HG03565 (cell line): ENCODE measurements around the gene MFNG.
"Not testable (repeated sequence)": the region's sequence is repeated elsewhere in the genome, so short reads cannot be mapped to it uniquely, and the experiment has no call there.

Experiments
- ATAC-seq: cut with Tn5 transposase; IDR thresholded peaks from one replicate; pipeline ENCODE4 v1.9.1; 2021; ENCODE audit warnings: mild to moderate bottlenecking, moderate library complexity; ENCODE audit not compliant: unreplicated experiment

The MFNG gene

DNA sequence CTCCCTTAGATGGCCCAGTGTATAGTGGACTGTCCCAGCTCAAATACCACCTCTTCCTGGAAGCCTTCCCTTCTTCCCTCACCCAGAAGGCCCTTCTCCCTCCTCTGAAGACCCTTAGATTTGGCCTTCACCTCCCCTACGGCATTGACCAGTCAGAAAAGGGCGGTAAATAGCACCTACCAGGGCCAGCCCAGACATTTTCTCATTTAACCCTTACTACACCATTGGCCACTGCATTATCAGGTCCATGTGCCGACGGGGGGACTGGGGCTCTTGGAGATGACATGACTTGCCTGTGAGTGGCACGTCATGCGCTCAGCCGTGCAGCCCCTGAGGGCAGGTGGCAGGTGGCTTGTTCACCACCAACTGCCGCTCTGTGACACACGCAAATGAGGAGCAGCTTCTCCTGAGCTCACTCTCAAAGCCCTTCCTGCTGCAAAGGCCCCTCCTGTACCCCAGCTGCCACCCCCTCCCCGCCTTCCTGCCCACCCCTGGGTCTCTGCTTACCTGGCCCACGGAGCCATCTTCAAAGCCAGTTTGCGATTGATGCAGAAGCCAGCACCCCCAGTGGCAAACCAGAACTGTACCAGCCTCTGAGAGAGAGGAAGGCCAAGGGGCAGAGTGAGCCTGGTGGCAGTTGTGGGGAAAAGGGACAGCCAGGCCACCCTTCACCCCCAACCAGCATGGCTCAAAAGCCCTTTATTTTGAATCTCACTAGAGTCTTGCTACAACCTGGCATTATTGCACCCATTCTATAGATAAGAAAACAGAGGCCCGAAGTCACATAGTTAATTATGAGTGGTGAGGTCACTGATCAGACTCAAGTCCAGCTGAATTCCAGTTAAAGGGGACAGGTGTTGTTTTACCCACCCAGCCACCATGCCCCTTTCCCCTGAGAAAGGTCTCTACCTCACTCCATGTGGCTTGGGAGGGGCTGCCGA is 9.5 kb downstream of the MFNG start:
- no peak for ATAC-seq

DNA sequence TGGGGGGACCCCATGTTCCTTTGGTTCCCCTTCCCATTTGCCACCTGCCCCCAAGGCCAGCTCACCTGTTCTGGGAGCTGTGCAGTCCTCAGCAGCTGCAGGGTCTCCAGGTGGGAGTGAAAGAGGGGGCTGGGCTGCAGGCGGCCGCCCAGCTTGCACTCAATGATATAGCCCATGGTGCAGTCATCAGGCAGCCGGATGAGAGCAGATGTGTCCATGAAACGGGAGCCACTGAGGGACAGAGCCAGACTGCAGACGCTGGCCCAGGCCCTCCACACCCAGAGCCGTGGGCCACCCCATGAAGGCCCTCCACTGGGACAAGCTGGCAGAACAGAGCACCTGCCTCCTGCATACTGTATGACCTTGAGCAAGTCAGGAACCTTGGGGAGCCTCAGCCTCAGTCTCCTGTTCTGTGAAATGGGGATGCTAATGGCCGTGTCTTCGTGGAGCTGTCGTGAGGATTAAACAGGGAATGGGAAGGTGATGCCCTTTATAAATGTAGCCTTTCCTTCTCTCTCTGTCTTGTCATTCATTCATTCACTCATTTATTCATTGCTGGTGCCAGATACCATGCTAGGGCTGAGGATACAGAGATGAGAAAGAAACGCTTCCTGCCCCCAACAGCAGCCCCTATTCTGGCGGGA is 11.6 kb downstream of the MFNG start:
- ATAC-seq = no peak

DNA sequence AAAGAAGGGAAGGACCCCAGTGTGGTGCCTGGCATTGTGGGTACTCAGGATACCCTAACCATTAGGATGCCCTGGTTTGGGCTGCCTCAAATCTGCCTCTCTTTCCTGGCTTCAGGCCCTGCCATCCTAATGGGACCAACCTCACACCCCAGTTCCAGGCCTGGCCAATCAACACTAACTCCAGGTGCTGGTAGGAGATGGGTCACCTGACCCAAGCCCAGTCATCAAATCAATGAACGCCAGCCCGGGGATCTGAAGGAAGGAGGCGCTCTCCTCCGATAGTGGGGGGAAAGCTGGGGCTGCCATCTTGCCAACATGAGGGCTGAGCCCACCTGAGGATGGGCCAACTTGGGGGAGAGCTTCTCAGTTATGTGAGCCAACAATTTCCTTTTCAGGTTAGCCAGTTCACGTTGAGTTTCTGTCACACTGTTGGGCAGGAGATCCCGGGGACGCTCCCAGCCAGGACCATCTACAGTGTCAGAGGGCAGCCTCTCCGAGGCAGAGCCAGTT is 12.7 kb downstream of the MFNG start:
- no peak for ATAC-seq

DNA sequence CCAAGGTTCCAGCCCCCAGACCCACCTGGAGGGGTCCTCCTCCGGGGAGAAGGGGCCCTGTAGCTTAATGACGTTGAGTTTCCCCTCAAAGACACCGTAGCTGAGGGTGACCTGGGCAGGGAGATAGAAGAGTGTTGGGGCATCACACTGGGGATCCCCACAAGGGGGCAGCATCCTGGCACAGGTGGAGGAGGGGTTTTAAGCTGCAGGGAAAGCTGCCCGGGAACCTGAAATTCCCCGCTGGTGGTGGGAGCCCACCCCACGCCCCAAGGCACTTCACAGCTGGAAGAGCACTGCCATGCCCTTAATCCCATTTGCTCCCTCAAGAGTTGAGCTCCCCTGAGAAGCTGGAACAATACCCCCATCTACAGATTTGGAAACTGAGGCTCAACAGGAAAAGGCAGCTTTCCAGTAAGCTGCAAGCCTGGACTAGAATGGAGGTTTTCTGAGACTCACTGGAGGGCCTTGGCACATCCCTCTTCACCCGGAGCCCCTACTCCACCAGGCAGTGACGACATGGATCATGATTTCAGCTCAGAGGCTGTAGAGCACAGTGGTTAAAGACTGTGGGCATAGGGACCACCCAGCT is 13.7 kb downstream of the MFNG start:
- ATAC-seq = no peak

DNA sequence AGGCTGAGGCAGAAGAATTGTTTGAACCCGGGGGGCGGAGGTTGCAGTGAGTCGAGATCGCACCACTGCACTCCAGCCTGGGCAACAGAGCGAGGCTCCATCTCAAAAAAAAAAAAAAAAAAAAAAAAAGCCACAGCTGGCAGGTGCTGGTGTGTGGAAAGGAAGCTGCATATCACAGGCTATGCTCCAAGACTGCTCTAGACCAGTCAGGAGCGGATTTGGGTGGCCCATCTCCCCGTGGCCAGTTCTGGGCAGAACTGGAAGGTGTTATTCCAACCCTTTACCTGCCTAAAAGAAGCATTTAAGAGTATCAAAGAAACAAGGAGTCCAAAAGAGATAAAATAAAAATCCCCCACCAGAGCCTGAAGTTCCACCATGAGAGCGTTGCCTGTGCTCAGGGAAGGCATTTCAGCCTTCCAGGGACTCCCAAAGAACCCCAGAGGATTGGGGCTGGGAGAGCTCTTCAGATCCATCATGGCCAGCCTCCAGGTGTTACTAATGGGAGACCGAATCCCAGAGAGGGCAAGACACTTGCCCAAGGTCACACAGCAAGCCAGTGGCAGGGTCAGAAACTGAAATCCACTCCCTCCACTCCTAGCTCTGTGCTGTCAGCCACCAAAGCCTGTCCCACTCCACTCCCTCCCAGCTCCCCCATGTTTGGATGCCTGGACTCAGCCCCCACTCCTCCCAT is 14.3 kb downstream of the MFNG start:
- no peak for ATAC-seq

DNA sequence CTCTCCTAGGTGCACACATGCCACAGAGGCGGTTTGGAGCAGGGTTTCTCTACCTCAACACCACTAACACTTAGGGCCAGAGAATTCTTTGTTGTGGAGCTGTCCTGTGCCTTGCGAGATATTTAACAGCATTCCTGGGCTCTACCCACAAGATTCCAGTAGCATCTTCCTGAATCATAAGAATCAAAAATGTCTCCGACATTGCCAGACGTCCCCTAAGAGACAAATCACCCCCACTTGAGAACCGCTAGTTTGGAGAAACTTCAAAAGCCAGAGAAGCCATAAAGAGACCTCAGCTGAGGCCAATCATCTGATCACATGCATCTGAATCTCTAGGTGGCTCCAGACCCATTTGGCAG is 16.1 kb downstream of the MFNG start:
- ATAC-seq = no peak

DNA sequence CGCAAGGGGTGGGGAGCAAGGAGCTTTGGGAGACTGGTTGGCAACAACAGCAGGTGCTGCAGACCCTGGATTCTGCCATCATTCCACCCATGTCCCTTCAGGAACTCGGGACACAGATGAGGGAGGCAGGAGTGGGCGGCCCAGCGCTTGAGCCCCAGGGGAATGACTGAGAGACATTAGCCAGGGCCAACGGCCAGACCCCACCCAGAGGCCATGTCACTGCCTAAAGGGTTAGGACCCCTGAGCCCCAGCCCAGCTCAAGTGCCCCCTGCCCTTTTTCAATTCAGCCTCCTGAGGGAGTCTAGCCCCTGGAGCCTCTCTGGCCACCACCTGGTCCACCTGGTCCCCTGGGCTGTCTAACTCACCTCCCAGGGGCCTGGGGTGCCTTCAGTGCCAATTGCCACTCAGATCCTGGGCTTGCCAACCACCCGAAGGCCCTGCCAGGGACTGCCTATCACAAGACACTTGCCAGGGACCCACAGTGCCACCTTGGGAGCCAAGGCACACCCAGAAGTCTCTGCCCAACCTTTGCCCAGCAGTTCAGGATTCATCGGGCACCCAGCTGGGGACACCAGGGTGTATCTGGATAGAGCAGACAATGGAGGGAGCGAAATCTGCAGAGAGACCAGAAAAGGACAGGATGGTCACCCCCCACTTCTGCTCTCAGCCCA is 16.6 kb downstream of the MFNG start:
- ATAC-seq = no peak

DNA sequence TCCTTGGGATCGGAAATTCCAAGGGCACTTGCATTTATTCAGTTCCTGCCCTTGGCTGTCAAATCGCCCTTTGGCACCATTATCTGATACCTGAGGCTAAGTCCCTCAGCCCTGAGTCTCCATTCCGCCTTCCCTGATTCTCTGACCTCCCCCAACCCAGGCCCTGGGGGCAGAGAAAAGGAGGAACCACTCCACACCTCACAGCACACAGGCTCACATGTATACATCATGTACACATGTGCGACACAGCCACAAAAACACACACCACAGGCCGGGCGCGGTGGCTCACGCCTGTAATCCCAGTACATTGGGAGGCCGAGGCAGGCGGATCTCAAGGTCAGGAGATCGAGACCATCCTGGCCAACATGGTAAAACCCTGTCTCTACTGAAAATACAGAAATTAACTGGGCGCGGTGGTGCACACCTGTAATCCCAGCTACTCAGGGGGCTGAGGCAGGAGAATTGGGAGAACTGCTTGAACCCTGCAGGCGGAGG is 17.9 kb downstream of the MFNG start:
- ATAC-seq = not testable (repeated sequence)

DNA sequence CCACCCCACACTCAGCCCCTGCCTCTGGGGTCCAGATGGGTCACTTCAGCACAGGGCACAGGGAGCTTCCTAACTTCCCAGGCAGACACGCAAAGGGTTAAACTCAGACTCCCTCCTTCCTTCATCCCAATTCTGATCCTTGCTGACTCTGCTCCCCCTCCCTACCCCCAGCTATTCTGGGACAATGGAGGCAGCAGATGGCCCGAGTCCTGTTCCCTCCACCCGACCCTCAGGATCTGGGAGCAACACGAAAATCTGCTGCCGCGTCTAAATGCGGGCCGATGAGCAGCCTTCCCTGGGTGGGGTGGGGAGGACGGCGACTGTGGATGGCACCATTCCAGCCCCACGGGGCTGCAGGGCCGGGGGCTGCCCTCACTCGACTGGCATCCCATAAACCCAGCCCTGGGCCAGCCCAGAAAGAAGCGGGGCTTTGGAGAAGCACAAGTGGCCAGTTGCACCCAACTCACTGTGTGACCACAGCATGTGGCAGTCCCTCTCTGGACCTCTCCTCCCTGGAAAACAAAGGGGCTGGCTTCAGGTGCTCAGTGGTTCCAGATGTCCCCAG is 18.7 kb downstream of the MFNG start:
- no peak for ATAC-seq

DNA sequence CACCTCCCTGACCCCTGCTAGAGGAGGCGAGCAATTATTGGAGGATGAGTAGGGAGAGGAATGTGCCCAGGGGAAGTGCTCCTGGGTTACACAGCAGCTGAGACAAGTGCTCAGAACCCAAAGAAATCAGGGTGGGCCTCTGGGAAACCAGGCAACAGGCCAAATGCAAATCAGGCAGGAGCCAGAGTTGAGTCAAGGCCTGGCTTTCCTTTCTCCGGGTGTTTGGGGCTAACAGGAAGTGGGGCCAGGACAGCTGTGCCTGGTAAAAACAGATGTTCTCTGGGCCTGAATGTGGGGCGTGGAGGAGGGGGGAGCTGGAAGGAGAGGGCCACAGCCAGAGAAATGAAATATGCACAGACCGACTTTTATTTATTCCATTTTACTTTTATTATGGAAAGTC is 22.0 kb downstream of the MFNG start:
- ATAC-seq = no peak

DNA sequence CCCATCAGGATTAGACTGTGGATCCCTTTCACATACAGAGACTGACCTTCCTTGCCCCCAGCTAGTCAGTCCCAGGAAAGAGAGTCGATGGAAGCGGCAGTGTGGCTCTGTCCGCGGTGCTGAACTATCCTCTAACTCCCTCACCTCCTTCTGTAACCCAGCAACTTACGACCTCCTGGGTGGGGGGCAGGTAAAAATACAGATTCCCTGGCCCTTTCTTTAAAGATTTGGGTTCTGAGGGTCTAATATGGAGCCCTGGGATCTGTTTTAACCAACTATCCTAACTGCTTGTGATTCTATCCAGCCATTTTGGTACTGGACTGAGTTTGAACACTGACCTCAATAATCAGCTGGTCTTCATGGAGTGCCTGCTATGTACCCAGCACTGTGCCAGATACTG is 23.2 kb downstream of the MFNG start:
- no peak for ATAC-seq

DNA sequence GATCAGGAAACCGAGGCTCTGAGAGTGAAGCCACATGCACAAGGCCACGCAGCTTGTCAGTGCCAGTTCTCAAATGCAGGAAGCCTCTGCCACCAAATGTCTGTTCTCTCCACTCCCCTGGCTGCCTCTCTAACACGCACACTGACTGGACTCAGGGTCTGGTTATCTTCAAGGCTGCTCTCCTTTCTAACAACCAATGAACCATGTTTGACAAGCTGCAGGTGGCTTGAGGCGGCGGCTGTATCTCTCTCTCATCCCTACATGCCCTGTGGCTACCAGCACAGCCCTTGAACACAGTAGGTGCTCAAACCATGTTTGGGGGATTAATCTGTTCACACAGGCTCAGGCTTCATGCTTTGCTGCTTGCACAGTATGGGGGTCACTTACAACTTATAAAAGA is 23.7 kb downstream of the MFNG start:
- ATAC-seq = no peak

DNA sequence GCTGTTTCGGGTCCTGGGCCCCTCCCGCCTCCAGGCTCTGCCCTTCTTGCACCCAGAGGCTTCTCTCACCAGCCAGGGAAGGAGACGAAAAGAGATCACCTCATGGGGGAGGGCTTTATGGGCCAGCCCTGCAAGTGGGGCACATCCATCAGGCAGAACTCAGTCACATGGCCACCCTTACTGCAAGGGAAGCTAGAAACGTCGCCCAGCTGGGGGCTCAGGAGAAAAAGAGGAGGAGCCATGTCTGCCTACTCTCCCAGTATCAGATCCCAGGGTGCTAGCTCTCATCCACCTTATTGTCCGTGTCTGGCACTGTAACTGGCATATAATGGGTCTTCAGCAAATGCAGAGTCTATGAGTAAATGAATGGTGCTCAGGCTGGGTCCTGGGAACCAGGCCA is 24.2 kb downstream of the MFNG start:
- ATAC-seq = no peak

DNA sequence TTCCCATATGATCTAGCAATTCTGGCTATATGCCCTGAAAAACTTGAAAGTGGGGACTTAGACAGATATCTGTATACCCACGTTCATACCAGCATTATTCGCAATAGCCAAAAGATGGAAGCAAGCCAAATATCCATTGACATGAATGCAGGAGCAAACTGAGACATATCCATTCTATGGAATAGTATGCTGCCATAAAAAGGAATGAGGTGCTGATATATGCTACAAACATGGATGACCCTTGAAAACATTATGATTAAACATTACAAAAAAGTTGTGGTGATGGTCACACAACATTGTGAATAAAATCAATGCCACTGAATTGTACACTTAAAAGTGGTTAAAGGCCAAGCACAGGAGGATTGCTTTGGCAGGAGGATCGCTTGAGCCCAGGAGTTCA is 25.5 kb downstream of the MFNG start:
- ATAC-seq = no peak

DNA sequence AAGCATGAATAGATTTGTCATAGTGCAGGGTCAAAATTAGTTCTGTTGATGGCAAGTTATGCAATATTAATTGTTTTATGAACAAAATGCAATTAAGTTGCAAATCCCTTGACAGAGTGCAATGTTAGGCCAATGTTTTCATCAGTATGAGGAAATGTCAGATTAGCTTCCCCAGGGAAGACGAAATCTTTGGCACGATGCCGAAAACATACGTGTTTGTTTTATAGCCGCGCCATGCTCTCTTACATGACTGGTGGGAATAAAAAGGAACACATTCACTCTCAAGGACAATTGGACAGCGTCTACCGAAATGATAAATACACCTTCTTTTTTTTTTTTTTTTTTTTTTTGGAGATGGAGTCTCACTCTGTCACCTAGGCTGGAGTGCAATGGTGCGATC is 27.0 kb downstream of the MFNG start:
- ATAC-seq = no peak

DNA sequence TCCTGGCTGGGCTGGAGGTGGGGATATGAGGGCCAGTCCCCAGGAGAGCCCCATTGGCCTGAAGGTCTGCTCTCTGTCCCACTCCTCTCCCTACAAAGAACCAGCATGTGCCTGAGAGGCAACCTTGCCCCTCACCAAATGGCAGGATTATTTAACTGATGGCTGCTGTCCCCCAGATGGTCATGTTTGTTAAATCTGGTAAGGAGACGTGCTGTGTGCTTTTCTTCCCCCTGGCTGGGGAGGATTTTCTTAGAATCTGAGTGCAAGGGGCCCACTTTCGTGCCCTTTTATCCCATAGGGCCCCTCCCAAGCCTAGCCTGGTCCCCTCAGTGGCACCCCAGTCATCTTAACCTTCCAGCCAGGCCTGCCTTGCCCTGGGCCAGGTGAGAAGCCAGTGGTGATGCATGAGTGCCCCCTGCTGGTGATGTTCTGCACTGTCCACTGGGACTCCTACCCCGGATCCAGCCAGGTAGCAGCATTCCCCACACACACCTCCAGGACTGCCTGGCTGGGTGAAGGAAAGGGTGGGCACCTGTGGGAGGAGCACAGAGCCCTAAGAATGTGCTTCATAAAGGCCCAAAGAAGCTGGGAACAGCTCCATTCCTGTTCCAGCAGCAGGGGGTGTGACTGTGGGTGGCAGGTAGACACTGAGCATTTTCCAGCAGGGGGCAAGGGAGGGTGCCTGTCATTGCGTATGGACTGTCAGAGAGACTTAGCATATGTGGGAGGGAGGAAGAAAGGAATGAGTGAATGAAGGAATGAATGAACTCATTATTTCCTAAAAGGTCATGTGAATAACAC is 28.9 kb downstream of the MFNG start:
- ATAC-seq = no peak

DNA sequence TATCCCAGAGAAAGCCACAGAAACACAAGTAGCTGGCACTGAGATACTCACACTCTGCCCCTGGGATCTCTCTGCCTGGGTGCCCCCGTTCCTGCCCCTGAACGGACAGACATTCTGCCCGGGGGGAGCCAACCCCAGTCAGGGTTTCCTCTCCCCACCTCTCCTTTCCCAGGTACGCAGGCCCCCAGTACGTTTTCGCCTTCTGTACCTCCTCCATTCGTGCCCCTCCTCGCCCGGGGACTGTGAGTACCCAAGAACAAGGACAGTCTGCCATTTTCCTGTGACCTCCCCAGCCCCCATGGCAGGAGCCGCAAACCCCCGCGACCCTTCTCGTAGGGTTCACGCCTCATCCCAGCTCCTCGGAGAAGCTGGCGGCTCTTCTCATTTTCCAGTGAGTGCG is 29.8 kb downstream of the MFNG start:
- ATAC-seq = no peak

DNA sequence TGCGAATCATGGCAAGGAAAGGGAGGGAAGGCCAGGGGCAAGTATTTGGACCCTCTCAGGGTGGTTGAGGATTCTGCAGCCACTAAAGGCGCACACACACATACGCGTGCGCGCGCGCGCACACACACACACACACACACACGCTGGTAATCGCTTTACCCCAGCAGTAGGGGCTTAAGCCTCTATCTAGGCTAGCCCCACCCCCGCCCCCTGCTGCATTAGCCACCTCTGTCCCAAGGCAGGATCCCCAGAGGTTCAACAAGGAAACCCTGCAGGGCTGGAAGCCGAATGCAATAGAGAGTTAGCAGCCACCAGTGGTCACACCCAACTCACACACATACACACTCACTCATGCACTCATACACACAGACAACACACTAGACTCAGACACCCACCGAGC is 30.3 kb downstream of the MFNG start:
- ATAC-seq = no peak

DNA sequence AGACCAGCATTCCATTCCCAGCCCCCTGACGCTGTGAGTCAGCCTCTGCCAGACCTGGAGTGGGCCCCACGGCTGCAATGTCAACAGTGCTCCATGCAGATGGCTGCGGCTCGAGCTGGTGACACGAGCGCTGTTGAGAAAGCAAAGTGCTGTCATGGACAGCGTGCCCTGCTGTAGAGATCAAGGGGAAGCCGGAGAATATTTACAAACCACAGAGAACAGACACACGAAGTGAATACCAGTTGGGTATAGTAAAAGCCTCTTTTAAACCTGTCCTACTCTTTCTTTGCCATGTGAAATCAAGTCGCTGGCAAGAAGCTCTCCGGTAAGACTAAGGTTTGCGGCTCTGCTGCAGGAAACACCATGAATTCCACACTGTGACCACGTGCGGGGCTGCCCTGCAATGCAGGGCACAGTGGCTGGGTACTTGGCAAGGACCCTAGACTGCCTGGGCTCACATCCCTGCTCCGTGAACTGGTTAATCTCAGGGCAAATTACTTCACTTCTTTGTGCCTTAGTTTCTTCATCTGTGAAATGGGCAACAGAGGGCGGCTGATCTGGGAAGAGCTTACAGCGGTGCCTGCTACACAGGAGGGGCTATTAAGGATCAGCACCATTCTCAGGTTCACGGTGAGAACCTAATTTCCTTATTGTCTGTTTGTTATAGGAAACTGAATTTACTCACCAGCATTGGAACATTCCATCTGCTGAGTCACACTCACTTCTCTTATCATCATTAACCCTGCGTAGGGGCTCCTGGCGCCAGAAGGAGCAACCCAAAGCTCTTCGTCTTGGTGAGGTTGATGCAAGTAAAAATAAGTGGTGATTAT is 31.1 kb downstream of the MFNG start:
- no peak for ATAC-seq
